ENCODE data around the gene EPS8.
"Not testable (repeated sequence)": the region's sequence is repeated elsewhere in the genome, so short reads cannot be mapped to it uniquely, and the experiment has no call there.

EPS8 gene

DNA sequence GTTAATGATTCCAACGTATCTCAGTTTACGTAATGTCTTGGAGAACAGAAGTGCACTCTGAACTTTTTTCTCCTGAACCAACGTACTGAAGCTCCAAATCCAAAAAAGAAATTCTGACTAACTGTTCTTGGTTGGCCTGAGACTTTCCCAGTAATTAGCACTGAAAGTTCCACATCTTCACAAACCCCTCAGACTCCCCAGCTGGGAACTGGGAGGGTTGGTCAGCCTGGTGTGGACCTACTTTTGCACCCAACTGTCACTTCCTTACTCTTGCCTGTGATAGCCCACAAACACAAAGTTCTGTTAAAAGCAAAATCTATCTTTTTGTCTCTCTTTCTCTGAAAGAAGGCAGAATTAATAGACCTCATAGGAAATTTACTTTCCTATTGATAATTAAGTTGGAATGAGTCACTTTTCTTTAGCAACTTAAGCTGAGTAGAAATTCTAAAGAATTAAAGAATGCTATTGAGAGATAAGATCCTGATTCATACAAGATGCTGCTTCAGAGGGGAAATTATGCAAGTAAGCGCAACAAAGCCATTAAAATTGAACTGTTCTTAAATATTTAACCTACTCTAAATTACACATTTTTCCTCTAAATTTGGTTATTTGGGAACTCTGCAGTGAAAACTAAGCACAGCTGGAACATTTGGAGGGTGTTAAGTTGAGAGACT is 155.0 kb downstream of the EPS8 start:
- no peak for DNase-seq

DNA sequence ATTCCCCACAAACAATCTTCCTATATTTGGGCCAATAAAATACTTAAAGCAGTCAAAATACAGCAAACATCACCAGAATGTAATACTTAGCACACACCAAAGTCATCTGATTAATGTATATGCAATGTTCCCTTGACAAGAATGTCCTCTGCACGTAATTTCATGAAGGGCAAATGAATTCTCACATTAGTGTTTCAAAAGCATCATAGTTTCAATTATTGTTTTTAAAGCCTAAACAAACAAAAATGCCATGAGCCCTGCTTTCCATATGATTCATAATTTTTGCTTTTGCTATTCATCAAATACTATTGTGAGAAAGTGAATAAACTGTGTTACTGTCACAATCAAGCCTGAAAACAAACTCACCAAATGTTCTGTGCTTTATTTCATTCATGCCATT is 156.0 kb downstream of the EPS8 start:
- no peak for DNase-seq

DNA sequence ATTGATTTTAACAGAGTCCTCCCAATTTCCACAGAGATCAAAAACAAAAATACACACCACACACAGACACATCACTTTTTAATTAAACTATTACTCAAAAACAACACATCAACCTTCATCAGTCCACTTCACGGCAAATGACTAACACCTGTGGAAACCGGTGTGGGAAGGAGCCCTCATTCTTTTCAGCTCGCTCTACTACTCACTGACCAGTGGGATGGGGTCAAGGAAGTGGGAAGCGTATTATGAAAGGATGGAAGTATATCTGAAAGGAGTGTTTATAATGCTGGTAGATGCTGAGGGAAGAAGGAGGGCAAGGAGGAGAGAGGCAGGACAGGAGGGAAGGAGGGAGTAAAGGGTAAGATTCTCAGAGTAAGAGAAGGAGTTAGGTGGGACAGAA is 156.5 kb downstream of the EPS8 start:
- no peak for DNase-seq

DNA sequence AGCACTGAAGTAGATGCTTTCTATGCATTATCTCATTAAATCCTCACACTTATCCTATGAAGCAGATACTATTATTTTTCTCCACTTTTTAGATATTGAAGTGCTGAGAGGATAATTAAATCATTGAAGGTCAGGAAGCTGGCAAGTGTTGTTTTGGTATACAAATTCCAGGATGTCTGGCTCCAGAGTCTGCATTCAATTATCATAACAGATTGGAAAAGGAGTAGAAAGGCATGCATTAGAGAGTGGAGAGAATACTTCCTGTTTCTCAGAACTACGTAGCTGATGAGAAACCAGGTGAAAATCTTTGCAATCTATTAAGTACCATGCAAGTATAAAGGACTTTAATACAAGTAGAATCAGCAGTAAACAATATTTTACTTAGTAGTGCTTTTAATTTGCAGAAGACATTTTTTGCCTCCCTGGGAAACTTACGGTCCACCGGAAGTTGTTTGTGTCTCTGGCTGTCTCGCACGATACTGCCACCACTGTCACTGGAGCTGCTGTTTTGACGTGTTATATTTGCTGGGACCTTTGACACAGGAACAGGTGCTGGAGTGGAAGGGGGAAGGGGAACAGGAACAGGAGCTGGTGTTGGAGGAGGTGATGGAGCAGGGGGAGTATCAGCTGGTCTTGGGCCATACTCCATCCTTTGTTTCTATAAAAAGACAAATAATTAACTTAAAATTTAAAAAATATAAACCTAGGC is 158.0 kb downstream of the EPS8 start:
- no peak for DNase-seq

DNA sequence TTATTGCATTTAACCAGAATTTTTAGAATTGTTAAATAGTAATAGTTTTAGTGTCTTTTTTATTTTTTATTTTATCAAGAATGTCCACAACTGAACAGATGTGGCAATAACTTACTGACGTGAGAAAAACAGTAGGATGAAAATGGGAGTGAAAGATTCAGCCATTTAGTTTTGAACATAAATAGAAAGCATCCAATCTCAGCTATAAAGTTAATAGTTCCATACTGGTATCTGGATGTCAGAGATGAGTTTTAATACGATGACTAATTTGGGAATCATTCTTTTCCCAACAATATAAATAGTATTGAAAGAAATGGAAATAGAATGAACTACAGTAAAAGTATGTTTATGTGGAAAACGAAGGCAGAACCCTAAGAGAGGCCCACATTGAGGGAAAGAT is 159.4 kb downstream of the EPS8 start:
- DNase-seq, result no peak

DNA sequence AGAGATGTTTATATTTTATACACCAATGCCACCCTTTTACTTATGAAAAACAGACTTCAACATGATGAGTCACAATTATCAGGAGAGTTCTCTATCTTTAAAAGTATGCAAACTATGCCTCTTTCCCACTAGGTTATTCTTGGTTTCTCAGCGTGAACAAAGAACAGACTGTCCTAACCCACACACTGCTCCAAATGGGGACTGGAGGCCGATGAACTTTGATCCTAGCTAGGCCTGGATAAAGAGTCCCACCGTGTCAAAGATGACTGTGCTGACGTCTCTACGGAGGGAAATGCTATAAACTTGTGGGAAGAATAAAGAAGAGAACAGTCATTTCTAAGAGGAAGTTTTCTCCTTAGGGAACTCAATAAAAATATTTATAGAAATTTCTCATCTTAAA is 160.1 kb downstream of the EPS8 start:
- peak; percentile 49 for DNase-seq

DNA sequence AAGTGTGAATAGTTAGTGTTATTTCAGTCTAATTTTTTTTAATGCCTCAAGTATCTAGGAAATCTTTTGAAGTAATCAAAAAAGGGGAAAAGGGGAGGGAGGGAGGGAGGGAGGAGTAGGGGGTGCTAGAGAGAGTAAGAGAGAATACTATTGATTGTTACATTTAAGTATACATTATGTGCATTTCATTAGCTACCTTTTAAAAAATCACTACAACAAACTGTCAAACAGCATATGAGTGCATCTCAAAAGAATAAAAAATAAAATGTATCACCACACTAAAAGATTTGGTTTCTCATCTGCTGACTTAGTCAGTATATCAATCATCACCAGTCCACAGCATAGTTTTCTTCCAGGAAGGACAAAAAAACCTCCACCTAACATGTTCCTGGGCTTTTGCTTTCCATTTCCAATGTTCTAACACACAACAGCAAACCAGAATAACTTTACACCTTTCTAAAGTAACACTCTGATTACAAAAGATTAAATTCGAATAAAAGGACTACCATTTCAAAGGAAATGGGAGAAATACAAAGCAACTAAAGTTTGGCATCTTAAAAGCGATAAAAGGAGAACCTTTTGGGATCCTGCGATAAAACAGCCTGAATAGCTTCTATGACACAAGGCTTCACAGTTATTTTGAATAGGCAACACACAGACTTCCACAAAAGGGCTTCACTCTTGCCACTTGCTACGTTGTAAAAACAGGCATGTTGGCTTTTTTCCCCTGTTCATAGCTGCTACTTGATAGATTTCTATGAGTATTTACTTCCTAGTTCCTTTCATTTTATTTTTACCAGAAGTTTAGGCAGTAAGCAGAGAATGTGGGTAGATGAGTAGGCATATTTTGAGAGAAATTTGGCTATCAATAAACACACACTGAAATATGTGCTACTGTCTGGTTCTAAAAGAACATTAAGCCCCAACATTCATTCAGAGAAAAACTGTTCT is 160.9 kb downstream of the EPS8 start:
- DNase-seq, result peak; percentile 48

DNA sequence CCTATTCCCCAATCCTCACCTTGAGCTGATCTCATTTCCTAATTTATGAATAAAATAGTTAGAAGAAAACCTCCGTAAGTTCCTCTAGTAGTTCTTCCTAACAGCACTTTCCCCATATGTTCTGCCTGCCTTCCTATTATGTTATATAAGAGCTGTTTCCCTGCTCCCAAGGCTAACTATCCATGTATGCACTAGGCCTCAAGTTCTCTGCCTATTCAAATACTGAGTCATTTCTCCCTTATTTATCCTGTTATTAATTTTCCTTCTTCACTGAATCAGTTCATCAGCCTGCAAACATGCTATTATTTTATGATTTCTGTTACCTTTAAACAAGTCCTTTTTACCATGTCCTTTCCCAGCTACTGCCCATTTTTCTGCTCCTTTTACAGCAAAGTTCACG is 164.1 kb downstream of the EPS8 start:
- no peak for DNase-seq

DNA sequence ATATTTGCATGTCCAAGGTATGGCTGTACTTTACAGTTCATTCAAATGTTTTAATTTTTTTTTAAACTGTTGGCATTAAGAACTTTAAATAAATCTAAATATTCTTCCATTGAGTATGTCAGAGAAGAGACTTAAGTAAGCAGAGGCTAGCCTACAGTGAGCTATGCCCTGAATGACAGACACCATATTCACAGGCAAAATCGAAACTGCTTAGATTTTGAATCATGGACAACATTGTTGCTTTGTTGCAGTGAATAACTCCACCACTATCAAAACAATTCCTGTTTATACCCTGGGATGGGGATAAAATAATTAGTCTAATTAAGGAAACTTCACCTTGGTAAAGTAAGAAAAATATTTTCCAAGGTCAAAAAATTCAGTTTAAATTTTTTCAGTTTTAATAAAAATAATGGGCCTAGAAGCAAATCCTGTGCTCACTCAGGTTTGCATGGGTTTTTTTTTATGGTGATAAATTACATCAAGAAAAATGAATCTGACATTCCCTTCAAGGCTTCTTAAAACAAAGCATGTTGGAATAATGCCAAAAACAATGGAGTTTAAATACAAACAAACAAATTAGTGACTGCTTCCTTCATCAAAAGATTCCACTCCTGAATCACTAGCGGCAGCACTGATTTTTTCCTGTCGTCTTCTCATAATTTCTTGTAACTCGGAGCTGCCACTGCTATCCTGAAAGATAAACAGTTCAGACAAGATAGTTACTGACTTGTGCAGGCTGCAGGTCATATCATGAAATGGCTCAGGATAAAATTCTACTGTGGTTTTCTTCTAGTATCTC is 168.2 kb downstream of the EPS8 start:
- no peak for DNase-seq

DNA sequence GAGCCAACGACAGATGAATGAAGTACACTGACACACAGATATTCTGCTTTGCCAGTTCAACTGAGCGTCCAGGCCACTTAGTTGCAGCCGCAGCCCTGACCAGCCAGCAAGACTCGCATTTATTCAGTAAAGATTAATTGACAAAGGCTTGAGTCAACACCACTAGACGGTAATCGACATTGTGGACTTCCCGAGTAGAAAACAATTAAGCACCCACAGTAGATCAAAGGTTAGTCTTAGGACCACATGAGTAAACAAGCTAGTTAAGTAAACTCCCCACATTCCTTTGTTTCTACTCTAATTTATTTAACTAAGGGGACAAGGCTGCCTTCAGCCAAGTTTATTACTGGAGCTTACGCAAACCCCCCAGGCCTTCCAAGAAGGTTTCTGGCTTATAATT is 172.7 kb downstream of the EPS8 start:
- DNase-seq, result not testable (repeated sequence)

DNA sequence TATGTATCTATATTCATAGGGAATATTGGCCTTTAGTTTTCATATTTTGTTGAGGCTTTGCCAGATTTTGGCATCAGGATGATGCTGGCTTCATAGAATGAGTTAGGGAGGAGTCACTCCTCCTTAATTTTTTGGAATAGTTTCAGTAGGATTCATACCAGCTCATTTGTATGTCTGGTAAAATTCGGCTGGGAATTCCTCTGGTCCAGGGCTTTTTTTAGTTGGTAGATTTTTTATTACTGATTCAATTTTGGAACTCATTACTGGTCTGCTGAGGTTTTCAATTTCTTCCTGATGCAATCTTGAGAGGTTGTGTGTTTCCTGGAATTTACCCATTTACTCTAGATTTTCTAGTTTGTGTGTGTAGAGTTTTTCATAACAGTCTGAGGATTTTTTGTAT is 175.2 kb downstream of the EPS8 start:
- no peak for DNase-seq

DNA sequence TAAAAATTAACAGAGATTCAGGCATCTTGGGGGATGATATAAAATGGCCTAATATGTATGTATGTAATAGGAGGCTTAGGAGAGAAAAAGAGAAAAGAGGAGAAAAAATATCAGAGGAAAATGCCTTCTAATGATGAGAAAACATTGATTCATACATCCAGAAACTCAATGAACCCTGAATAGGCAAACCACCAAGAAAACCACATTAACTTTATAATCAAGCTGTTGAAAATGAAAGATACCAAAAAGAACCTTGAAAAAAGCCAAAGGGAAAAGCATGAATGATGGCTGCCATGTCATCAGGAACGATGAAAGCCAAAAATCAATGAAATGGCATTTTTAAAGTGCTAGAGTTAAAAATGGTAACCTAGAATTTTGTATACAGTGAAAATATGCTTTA is 180.2 kb downstream of the EPS8 start:
- no peak for DNase-seq

DNA sequence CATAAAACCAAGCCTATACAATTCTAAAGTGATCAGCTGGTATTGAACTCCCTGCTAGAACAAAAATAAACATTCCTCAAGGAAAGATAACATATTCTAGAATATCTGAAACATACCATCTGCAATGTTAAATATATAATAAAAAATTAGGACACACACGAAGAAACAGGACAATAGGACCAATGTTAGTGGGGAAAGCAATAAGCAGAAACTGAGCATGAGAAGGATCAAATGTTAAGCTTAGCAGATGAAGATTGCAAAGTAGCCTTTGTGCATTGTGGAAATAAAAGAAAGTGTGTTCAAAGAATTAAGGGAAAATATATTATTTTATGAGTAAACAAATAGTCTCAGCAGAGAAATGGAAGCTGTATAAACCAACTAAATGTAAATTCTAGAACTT is 180.8 kb downstream of the EPS8 start:
- no peak for DNase-seq

DNA sequence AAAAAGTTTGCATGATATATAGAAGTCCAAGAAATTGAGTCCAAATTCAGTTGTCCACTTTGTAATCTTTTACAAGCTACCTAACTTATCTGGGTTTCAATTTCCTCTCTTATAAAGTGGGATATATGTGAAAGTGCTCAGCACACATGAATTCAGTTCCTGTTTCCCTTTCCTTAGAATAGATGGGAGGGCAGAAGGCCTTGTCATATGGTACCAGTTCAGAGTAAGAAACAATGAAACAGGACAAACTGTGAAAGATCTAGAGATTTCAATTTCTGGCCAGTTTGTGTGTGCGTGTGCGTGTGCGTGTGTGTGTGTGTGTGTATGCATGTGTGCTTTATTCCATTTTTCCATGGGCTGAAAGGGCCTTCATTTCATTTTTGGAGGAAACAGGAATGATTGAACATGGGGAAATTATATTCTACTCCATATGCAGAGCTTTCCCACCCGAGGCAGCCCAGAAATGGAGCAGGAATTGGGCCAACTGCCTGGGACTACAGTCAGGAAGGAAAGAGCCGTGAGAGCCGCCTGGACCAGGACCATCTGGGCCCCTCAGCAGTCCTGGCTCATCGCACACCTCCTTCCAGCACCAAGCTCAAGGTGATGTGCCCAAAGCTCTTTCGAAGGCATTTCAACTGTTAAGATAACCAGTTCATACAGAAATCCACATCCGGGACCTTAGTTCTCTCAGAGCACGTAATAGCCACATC is 183.2 kb downstream of the EPS8 start:
- no peak for DNase-seq

DNA sequence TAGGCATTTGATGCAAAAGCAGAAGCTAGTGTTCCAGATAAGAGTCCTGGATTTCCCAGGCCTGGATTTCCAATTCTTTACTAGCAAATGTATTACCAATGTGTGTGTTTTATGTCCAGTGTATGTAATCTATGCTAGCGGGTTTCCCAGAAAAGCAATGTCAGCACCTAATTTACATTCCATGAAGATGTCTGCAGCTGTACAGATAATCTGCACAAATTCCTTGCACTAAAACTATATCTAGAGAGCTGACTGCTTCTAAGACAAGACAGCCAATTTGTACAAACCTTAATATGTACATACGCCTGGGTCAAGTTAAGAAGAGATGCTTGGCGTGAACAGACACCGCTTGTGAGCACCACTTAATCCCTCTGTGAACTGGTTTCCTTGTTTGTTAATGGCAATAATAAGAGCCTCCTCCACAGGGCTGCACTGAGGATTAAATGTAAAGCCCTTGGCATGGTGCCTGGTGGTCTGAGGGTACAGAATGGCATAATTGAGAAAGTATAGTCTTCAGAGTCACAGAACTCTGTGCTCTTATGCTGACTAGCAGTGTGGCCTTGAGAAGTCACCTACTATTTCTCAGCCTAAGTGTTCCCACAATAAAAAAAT is 185.6 kb downstream of the EPS8 start:
- DNase-seq, result no peak

DNA sequence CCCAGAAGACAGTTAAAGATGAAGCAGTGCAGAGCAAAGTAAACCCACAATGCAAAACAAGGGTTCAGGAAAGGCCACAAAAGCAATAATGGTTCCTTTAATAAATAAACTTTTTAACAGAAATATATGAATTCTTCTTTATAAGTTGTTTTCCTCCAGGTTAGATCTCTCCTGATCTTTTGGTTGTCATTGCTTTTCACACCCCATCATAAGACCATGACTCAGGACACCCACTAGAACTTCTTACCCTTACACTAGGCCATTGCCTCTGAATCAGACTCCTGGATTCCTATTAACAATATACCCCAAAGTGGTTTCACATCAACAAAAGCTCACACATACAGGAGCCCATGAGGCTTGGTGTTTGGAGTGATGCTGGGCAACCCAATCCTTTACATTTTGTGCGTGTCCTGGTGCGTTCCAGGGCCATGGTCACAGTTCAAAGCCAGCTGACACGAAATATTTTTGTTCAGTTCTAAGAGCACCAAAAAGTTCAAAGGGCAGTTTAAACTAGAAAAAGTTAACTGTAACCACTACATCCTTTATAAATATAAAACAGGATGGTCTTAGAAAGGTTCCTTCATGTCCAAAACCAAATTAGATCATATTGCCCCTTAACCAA is 187.0 kb downstream of the EPS8 start:
- no peak for DNase-seq

DNA sequence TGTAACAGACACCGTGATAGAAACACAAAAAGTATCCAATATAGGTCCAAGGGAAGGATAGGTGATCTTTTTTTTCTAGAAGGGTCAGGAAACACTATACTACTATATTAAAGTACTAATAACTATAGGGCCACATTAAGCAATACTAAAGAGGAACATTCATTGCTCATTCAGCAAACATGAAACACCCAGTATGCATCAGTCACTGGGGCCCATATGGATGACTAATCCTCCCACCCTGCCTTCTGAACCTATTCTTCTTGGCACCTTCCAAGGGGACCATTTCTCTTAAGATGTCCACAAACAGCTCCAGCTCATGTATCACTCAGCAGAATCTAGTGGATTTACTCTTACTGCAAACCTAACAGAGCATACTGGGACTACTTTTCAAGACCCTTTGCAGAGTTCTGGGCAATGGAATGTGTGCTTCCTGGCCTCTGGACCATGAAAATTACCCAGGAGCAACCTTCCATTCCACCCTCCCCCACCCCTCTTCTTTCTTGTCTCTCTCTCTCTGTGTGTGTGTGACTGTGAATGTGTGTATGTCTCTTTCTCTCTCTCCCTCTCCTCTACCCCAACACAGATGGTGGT is 187.9 kb downstream of the EPS8 start:
- DNase-seq, result no peak

DNA sequence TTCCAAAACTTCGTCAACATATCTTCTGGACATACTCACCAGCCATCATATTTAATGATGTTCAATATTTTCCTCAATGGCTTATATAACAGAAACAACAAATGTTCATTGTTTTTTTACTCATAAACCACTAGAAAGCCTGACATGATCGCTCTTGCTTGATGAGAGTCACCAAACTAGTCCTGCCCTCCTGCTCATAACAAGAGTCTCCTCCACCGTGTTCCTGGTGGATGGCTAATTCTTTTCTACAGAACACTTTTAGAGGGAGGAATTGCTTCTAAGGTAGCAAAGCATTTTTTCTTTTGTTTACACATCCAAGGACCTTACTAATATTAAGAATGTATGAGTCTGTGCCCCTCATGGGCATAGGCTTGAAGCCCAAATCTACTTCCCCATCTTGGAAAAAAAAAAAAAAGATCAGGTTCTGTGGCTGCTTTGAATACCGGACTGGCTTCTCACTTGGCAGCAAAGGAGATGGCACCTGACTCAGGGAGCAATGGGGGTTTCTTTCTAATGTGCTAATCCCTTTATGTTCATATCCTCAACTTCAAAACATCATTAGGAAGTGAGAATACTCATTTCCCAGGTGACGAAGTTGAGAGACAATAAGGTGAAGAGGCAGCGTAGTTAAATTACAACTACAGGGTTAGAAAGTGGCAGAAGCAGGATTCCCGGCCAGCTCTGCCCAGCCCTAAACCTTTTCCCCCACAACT is 188.8 kb downstream of the EPS8 start:
- no peak for DNase-seq

DNA sequence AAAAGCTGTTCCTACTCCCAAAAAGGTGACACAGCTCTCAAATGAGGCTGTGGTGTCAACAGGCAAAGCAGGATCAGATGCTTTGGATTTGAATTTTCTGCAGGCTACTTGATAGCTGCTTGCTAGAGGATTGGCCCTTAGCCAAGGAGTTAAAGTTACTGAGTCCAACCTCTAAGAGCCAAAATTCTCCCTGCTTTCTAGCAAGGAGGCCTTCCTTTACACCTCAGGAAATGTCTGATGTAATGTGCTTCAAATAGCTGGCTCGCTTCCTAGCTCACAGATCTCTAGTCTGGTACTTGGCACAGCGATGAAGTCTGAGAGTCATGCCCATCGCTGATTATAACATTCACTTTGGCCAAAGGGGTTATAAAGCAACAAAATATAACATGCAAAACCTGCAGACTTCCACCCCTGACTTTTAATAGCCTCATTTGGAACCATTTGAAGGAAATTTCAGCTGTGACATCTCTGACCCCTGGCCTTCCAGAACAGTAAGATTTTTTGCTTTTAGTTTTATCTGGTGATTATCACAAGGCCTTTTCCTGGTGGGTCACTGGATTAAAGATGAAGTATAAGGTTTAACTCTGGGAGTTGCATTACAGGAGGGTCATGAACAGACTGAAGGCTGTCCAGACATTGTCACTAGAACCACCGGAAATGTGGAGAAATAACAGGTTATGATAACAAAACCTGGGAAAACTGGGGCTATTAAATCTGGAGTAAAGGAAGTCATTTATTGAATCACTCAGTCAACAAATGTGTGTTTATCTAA is 189.7 kb downstream of the EPS8 start:
- peak; percentile 45 for DNase-seq

Measured in hematopoietic multipotent progenitor cell treated with erythropoietin and hydrocortisone succinate and interleukin-3 and kit ligand, for 6 days (in vitro differentiated cells).